8988T (cell line): ENCODE data around the gene BARD1.
"Not testable (repeated sequence)": the region's sequence is repeated elsewhere in the genome, so short reads cannot be mapped to it uniquely, and the experiment has no call there.

Experiments
- DNase-seq: peaks from one replicate; pipeline ENCODE4 v3.0.0; 2011

The BARD1 gene

GRCh38 chr2:214753455-214753854, 56.0 kb downstream of the BARD1 start:
- no peak for DNase-seq

- no peak for DNase-seq
These were observed 59.0 kb downstream of the BARD1 start for GRCh38 chr2:214750529-214750928.

GRCh38 chr2:214747992-214748391, 61.5 kb downstream of the BARD1 start:
- DNase-seq: no peak

- DNase-seq: no peak
These were observed 67.4 kb downstream of the BARD1 start for GRCh38 chr2:214742119-214742518.

- DNase-seq: no peak
These were observed 68.6 kb downstream of the BARD1 start for GRCh38 chr2:214740867-214741395.

GRCh38 chr2:214737188-214737587, 72.3 kb downstream of the BARD1 start:
- DNase-seq: no peak

- no peak for DNase-seq
These were observed 78.6 kb downstream of the BARD1 start for GRCh38 chr2:214730800-214731407.

- DNase-seq: no peak
These were observed 79.2 kb downstream of the BARD1 start for GRCh38 chr2:214730248-214730647.

GRCh38 chr2:214724741-214725140, 84.7 kb downstream of the BARD1 start:
- DNase-seq: no peak

- not testable (repeated sequence) for DNase-seq
These were observed 91.6 kb downstream of the BARD1 start for GRCh38 chr2:214717837-214718236.

- DNase-seq: no peak
These were observed 92.5 kb downstream of the BARD1 start for GRCh38 chr2:214716811-214717560.

GRCh38 chr2:214715025-214715424, 94.5 kb downstream of the BARD1 start:
- no peak for DNase-seq

GRCh38 chr2:214713080-214713830, 96.2 kb downstream of the BARD1 start:
- DNase-seq: no peak

- DNase-seq: no peak
These were observed 98.8 kb downstream of the BARD1 start for GRCh38 chr2:214710729-214711128.

GRCh38 chr2:214706986-214707385, 102.5 kb downstream of the BARD1 start:
- no peak for DNase-seq

GRCh38 chr2:214699236-214699635, 110.2 kb downstream of the BARD1 start:
- no peak for DNase-seq

- DNase-seq: no peak
These were observed 112.8 kb downstream of the BARD1 start for GRCh38 chr2:214696681-214697080.

GRCh38 chr2:214695789-214696188, 113.7 kb downstream of the BARD1 start:
- no peak for DNase-seq

- not testable (repeated sequence) for DNase-seq
These were observed 125.9 kb downstream of the BARD1 start for GRCh38 chr2:214683557-214683956.

GRCh38 chr2:214679736-214680135, 129.7 kb downstream of the BARD1 start:
- DNase-seq: no peak

GRCh38 chr2:214676421-214677089, 132.9 kb downstream of the BARD1 start:
- no peak for DNase-seq
